Cardiac muscle cell (in vitro differentiated cells and primary cell): ENCODE results near the gene RPL7A. TPM values are rescaled to one million over a fixed set of nuclear protein-coding genes. Genes with fewer than 3 reads are reported as not detected.
A peak's percentile ranks its signal among the peaks of the same experiment; 100 is the strongest.

Experiments used
- DNase-seq, 2 donors: peaks; one replicate each; pipeline versions ENCODE4 v3.0.0 to v3.0.0-alpha.2; 2010 to 2017; ENCODE audit warnings: low read depth in 1 of 2, low spot score in 1 of 2
- H3K27ac ChIP-seq: fragments of 200-600 bp; sonication (generic); 2 replicates; pipeline ENCODE4 v1.5.1; 2016
- H3K27me3 ChIP-seq: fragments of 200-600 bp; sonication (generic); 2 replicates; pipeline ENCODE4 v1.6.0; 2016; ENCODE audit warnings: control low read depth
- H3K36me3 ChIP-seq: fragments of 200-600 bp; sonication (generic); 2 replicates; pipeline ENCODE4 v1.5.1; 2016; ENCODE audit warnings: control low read depth
- H3K4me1 ChIP-seq: fragments of 200-600 bp; sonication (generic); 2 replicates; pipeline ENCODE4 v1.8.1; 2017; ENCODE audit warnings: low read depth, mild to moderate bottlenecking, mixed run types
- H3K4me3 ChIP-seq: fragments of 200-600 bp; sonication (generic); 2 replicates; pipeline ENCODE4 v1.5.1; 2016; ENCODE audit warnings: mild to moderate bottlenecking
- H3K9me3 ChIP-seq: fragments of 200-600 bp; sonication (generic); 2 replicates; pipeline ENCODE4 v1.5.1; 2017; ENCODE audit warnings: low read depth, mild to moderate bottlenecking, control low read depth
- polyA plus RNA-seq: library from polyadenylated mRNA; unstranded; fragments of >200 nt; fragmentation: Nextera tagmentation; extraction: Ambion mirVana; gene quantifications from 2 replicates; pipeline ENCODE4 v1.2.1, GENCODE V29; 2016
- total RNA-seq: library from RNA; depleted of rRNA; stranded (reverse); fragments of >200 nt; gene quantifications from 2 replicates; pipeline ENCODE4 v1.2.3, GENCODE V29; 2016
- TF ChIP-seq, protein P1 (sequence below): IDR thresholded peaks from 2 replicates; pipeline ENCODE4 v1.5.1; 2012; ENCODE audit warnings: low read depth, mild to moderate bottlenecking, low read length

The RPL7A gene
- total and polyA plus RNA-seq, 2 experiments from 2014 or later = 404 to 2,233 TPM

DNA sequence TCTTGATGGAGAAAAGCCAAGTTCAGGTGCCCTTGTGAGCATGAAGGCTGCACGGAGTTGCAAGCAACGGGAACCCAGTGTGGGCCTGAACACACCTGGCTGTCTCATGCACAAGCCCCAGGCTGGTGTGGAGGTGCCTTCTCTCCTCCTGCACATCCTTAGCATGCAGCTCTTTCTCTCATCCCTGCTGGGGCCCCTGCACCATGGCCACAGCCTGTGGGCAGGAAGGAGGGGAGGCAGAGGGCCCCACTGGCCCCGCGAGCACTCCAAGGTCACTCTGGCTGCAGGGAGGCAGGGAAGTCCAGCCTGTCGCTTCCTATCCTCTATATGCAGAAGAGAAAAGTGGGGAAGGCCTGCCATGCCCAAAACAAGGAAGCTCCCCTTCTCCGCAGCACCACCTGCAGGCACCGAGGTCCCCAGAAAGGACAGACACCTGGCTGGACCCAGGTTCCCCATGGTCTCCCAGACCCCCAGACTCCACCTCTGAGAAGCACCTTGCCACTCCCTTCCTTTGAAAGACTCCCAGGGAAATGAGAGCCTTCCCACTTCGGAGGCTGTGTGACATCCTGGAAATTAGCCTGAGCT is 46.8 kb downstream of the RPL7A start:
- H3K4me1 ChIP-seq = no peaks in the 10 kb centered on the region
- TF ChIP-seq, protein P1, sequence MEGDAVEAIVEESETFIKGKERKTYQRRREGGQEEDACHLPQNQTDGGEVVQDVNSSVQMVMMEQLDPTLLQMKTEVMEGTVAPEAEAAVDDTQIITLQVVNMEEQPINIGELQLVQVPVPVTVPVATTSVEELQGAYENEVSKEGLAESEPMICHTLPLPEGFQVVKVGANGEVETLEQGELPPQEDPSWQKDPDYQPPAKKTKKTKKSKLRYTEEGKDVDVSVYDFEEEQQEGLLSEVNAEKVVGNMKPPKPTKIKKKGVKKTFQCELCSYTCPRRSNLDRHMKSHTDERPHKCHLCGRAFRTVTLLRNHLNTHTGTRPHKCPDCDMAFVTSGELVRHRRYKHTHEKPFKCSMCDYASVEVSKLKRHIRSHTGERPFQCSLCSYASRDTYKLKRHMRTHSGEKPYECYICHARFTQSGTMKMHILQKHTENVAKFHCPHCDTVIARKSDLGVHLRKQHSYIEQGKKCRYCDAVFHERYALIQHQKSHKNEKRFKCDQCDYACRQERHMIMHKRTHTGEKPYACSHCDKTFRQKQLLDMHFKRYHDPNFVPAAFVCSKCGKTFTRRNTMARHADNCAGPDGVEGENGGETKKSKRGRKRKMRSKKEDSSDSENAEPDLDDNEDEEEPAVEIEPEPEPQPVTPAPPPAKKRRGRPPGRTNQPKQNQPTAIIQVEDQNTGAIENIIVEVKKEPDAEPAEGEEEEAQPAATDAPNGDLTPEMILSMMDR = no peak
- H3K4me3 ChIP-seq = no peak overlapping the region
- H3K27me3 ChIP-seq = no peaks in the 10 kb centered on the region
- no peak overlapping the region for H3K27ac ChIP-seq
- no peaks in the 10 kb centered on the region for H3K36me3 ChIP-seq
- H3K9me3 ChIP-seq = no peaks in the 10 kb centered on the region
- no peak for DNase-seq

DNA sequence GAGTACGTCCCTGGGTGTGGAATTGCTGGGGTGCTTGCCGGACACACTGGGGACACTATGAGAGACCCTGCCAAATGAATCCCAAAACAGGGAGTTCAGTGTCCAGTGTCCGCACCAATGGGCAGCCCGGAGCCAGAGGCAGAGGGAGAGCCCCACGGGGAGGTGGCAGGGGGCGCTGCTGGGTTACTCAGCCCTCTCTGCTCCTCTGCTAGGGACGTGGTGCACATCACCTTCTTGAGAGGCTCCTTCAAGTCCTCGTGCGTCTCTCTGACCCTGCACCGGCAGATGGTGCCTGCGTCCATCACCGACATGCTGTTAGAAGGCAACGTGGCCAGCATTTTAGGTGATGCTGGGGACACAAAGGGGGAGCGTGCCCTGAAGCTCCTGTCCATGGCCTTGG is 48.9 kb downstream of the RPL7A start:
- Histone ChIP-seq H3K9me3 (no peaks in the 10 kb centered on the region), H3K36me3 (no peaks in the 10 kb centered on the region), H3K4me1 (no peaks in the 10 kb centered on the region), H3K27me3 (no peaks in the 10 kb centered on the region), H3K4me3 (no peak overlapping the region), H3K27ac (no peak overlapping the region)
- peak; percentile 34 to 49 for DNase-seq
- TF ChIP-seq, protein P1 = peak; percentile 52

DNA sequence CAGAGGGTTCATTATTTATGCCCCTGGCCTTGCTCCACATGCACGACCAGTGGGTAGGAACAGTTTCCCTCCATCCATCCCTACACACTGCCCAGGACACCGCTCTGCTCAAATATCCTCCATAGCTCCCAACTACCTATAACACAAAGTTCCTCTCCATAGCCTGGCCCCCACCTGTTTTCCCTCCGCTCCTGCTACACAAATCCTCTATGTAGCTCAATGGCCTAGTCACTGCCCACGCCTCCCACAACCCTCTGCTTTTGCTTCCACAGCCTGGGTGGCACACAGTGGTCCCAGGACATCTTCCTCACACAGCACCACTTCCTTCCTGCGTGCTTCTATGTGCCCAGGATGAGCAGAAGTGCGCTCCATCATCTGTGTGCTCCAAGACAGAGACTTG is 49.4 kb downstream of the RPL7A start:
- DNase-seq = no peak
- Histone ChIP-seq H3K36me3 (no peaks in the 10 kb centered on the region), H3K27ac (no peak overlapping the region), H3K27me3 (no peaks in the 10 kb centered on the region), H3K9me3 (no peaks in the 10 kb centered on the region), H3K4me3 (no peak overlapping the region), H3K4me1 (no peaks in the 10 kb centered on the region)
- TF ChIP-seq, protein P1 = no peak

DNA sequence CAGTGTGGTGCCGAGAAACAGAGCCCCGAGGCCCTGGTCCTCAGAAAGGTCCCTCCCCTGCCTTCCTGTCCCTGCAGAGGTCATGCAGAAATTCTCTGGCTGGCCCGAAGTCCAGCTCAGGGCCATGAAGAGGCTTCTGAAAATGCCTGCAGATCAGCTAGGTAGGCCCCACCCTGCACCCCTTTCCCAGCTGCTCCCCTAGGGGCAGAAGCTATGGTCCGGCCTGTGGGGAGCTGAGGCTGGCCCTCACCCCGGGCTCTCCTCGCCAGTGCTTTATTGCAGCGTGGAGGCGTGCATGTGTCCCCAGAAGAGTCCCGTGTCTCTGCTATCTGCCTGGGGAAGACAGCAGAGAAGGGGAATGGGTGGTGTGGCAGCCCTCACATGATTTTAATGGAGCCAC is 49.9 kb downstream of the RPL7A start:
- no peak for DNase-seq
- Histone ChIP-seq H3K4me3 (no peak overlapping the region), H3K4me1 (no peaks in the 10 kb centered on the region), H3K36me3 (no peaks in the 10 kb centered on the region), H3K27me3 (no peaks in the 10 kb centered on the region), H3K9me3 (no peaks in the 10 kb centered on the region), H3K27ac (no peak overlapping the region)
- TF ChIP-seq, protein P1 = no peak

DNA sequence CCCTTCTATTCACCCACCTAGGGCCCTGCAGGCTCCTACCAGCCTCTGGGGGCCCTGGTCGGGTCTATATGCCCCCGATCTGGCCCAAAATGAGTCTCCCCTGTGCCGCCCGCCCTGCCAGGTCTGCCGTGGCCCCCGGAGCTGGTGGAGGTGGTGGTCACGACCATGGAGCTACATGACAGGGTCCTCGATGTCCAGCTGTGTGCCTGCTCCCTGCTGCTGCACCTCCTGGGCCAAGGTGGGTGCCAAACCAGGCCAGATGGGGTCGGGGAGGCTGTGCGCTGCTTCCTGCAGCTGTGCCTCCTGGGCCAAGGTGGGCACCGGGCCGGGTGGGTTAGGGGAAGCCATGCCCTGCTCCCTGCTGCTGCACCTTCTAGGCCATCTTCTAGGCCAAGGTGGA is 52.3 kb downstream of the RPL7A start:
- no peaks in the 10 kb centered on the region for H3K27me3 ChIP-seq
- TF ChIP-seq, protein P1 = no peak
- DNase-seq = no peak
- H3K27ac ChIP-seq = no peak overlapping the region
- no peak overlapping the region for H3K4me3 ChIP-seq
- H3K36me3 ChIP-seq = peaks cover 2% of the 10 kb centered on the region
- no peaks in the 10 kb centered on the region for H3K9me3 ChIP-seq
- no peaks in the 10 kb centered on the region for H3K4me1 ChIP-seq

Other genes starting within 250 kb of the RPL7A start
- gene RALGDS, start 227.0 kb upstream of the RPL7A start, total RNA-seq = 58.3 and 65.7 TPM in 2 replicates
- gene RALGDS, start 227.0 kb upstream of the RPL7A start, polyA plus RNA-seq = 49.7 and 50.4 TPM in 2 replicates
- 5.6 and 11.9 TPM in 2 replicates for gene GBGT1, start 184.3 kb upstream of the RPL7A start, total RNA-seq
- gene GBGT1, start 184.3 kb upstream of the RPL7A start, polyA plus RNA-seq = 0.87 and 2.8 TPM in 2 replicates
- not detected in 2 replicates for gene OBP2B, start 139.0 kb upstream of the RPL7A start, total RNA-seq
- gene OBP2B, start 139.0 kb upstream of the RPL7A start, polyA plus RNA-seq = 0.35 TPM in 1 of 2 replicates, not detected in the other
- 0.04 and 0.30 TPM in 2 replicates for gene ABO, start 73.0 kb upstream of the RPL7A start, total RNA-seq
- 0.12 TPM in 1 of 2 replicates, not detected in the other for gene ABO, start 73.0 kb upstream of the RPL7A start, polyA plus RNA-seq
- gene SURF6, start 12.0 kb upstream of the RPL7A start, total RNA-seq = 31.8 and 33.6 TPM in 2 replicates
- gene SURF6, start 12.0 kb upstream of the RPL7A start, polyA plus RNA-seq = 25.7 and 26.9 TPM in 2 replicates
- gene MED22, start 87 bp upstream of the RPL7A start, total RNA-seq = 101 and 125 TPM in 2 replicates
- gene MED22, start 87 bp upstream of the RPL7A start, polyA plus RNA-seq = 60.6 and 74.9 TPM in 2 replicates
- 32.9 and 38.6 TPM in 2 replicates for gene SURF1, start 8.3 kb downstream of the RPL7A start, total RNA-seq
- 88.2 and 88.3 TPM in 2 replicates for gene SURF1, start 8.3 kb downstream of the RPL7A start, polyA plus RNA-seq
- 38.2 and 49.9 TPM in 2 replicates for gene SURF2, start 8.3 kb downstream of the RPL7A start, total RNA-seq
- 35.1 and 38.3 TPM in 2 replicates for gene SURF2, start 8.3 kb downstream of the RPL7A start, polyA plus RNA-seq
- 121 and 191 TPM in 2 replicates for gene SURF4, start 27.8 kb downstream of the RPL7A start, total RNA-seq
- 129 and 200 TPM in 2 replicates for gene SURF4, start 27.8 kb downstream of the RPL7A start, polyA plus RNA-seq
- 2.0 and 2.2 TPM in 2 replicates for gene STKLD1, start 28.1 kb downstream of the RPL7A start, total RNA-seq
- gene STKLD1, start 28.1 kb downstream of the RPL7A start, polyA plus RNA-seq = 5.1 and 7.3 TPM in 2 replicates
- gene REXO4, start 69.8 kb downstream of the RPL7A start, total RNA-seq = 35.7 and 50.2 TPM in 2 replicates
- 27.1 and 30.1 TPM in 2 replicates for gene REXO4, start 69.8 kb downstream of the RPL7A start, polyA plus RNA-seq
- gene ADAMTS13, start 74.1 kb downstream of the RPL7A start, total RNA-seq = 12.2 and 16.9 TPM in 2 replicates
- 10.1 and 11.2 TPM in 2 replicates for gene ADAMTS13, start 74.1 kb downstream of the RPL7A start, polyA plus RNA-seq
- gene CACFD1, start 111.8 kb downstream of the RPL7A start, total RNA-seq = 61.7 and 73.8 TPM in 2 replicates
- 56.6 and 64.0 TPM in 2 replicates for gene CACFD1, start 111.8 kb downstream of the RPL7A start, polyA plus RNA-seq
- 2.4 and 8.6 TPM in 2 replicates for gene SLC2A6, start 130.9 kb downstream of the RPL7A start, total RNA-seq
- 3.9 and 8.6 TPM in 2 replicates for gene SLC2A6, start 130.9 kb downstream of the RPL7A start, polyA plus RNA-seq
- gene MYMK, start 176.7 kb downstream of the RPL7A start, total RNA-seq = not detected in 2 replicates
- not detected in 2 replicates for gene MYMK, start 176.7 kb downstream of the RPL7A start, polyA plus RNA-seq
- 27.2 and 38.3 TPM in 2 replicates for gene ADAMTSL2, start 186.5 kb downstream of the RPL7A start, total RNA-seq
- gene ADAMTSL2, start 186.5 kb downstream of the RPL7A start, polyA plus RNA-seq = 13.6 and 18.4 TPM in 2 replicates